Metanephros (tissue), 2 donors: ENCODE measurements around the gene GOLGA8F. TPM values are rescaled to one million over a fixed set of nuclear protein-coding genes. Genes with fewer than 3 reads are reported as not detected.

Experiments
- small RNA-seq: library from RNA; depleted of rRNA; stranded (forward); fragments of <200 nt; gene quantifications from one replicate; pipeline ENCODE3, GENCODE V24; 2014; ENCODE audit warnings: low replicate concordance
- total RNA-seq: library from RNA; depleted of rRNA; stranded (reverse); fragments of >200 nt; gene quantifications from one replicate; pipeline ENCODE4 v1.2.3, GENCODE V29; 2014

Gene GOLGA8F, protein sequence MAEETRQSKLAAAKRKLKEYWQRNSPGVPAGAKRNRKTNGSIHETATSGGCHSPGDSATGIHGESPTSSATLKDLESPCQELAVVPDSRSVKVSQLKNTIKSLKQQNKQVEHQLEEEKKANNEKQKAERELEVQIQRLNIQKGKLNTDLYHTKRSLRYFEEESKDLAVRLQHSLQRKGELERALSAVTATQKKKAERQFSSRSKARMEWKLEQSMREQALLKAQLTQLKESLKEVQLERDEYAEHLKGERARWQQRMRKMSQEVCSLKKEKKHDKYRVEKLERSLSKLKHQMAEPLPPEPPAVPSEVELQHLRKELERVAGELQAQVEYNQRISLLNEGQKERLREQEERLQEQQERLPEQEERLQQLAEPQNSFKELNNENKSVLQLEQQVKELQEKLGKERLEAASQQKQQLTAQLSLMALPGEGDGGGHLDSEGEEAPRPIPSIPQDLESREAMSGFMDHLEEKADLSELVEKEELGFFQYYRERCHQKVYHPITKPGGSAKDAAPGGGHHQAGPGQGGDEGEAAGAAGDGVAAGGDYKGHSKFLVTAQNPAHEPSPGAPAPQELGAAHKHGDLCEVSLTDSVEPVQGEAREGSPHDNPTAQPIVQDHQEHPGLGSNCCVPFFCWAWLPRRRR
- total RNA-seq = not detected

DNA sequence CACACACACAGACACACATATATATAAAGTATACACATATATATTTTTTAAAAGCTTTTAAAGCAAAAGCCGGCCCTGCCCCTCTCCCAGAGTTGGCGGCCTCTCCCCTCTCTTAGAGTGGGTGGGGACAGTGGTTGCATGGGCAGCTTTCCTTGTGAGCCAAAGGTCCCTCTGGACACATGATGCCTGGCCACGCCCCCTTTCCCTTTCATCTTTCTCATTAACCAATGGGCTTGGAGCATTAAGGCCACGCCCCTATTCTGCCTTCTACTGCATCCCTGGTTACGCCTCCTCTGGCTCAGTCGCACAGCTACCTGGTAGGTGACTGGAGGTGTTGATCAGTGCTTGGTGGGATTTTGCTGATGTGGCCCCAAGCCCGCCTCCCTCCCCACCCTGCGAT is at the start of gene GOLGA8F:
GOLGA8F (plus strand) TSS at position 301 of the 400 bp plus-strand sequence; CDS start at position 399, 98 bp downstream.

DNA sequence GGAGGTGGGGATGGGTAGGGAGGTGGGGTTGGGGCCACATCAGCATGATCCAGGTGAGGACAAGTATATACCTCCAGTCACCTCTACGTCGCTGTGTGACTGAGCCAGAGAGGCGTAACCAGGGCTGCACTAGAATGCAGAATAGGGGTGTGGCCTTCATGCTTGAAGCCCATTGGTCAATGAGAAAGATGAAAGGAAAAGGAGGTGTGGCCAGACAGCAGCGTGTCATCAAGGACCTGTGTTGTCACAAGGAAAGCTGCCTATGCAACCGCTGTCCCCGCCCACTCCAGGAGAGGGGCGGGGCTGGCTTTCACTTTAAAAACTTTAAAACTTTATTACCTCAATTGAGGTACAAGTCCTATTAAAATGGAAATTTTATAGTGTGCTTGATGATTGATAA is 20.5 kb upstream of the GOLGA8F start, which contains the start of gene GOLGA6L24:
GOLGA6L24 (minus strand) TSS at position 101 of the 400 bp plus-strand sequence; CDS start at position 40, 61 bp downstream.

Small RNA genes within 50 kb of the gene (small RNA-seq; reads per million reads assigned to genes)
- gene AC091304.5 = not detected
- not detected for gene AC091304.6
- gene AC091304.9 = not detected
- gene MIR4509-2 = not detected
- gene RN7SL238P = not detected

Other genes starting within 250 kb of the GOLGA8F start
- gene HERC2, start 56.5 kb upstream of the GOLGA8F start, total RNA-seq = 85.9 TPM
- not detected for gene GOLGA6L24, start 20.6 kb upstream of the GOLGA8F start, total RNA-seq
- gene GOLGA8G, start 154.3 kb downstream of the GOLGA8F start, total RNA-seq = not detected
- gene GOLGA6L25, start 174.9 kb downstream of the GOLGA8F start, total RNA-seq = not detected